ENCODE measurements around the gene NDUFV1. TPM values are rescaled to one million over a fixed set of nuclear protein-coding genes. Genes with fewer than 3 reads are reported as not detected.
A peak's percentile ranks its signal among the peaks of the same experiment; 100 is the strongest.
"Not testable (repeated sequence)": the region's sequence is repeated elsewhere in the genome, so short reads cannot be mapped to it uniquely, and the experiment has no call there.

The NDUFV1 gene
- total RNA-seq, 4 donors from 2014 or later, result 154 to 249 (median 180) TPM

- no peak for ATAC-seq
- Histone ChIP-seq H3K9me3 (no peaks in the 10 kb centered on the region), H3K4me3 (no peak overlapping the region), H3K27me3 (no peaks in the 10 kb centered on the region), H3K4me1 (peaks cover 0 to 34% (median 7%) of the 10 kb centered on the region in 3 donors), H3K27ac (peak overlapping the region in 1 of 4 donors; percentile 96), H3K36me3 (peaks cover 0 to 53% of the 10 kb centered on the region in 2 donors)
- TF ChIP-seq POLR2A (IDR thresholded peaks at IDR 0.05) (no peak), CTCF (IDR thresholded peaks at IDR 0.05) (no peak), EP300 (IDR thresholded peaks at IDR 0.05) (no peak), POLR2AphosphoS5 (IDR thresholded peaks at IDR 0.05) (no peak)
- WGBS, 2 donors (ENCODE audit: low coverage in 1 of 2), result 47 to 90% methylated on average over 2 to 3 of the region's 5 CpGs
These were observed 20.0 kb upstream of the NDUFV1 start for GRCh38 chr11:67586568-67587250.

GRCh38 chr11:67588136-67588503 lies 18.6 kb upstream of the NDUFV1 start:
- H3K36me3 ChIP-seq, result peaks cover 0 to 53% of the 10 kb centered on the region in 2 donors
- no peaks in the 10 kb centered on the region for H3K9me3 ChIP-seq
- H3K27ac ChIP-seq, result no peak overlapping the region
- TF ChIP-seq POLR2A (IDR thresholded peaks at IDR 0.05), result no peak
- no peak for TF ChIP-seq EP300 (IDR thresholded peaks at IDR 0.05)
- no peak for TF ChIP-seq POLR2AphosphoS5 (IDR thresholded peaks at IDR 0.05)
- TF ChIP-seq CTCF (IDR thresholded peaks at IDR 0.05), result no peak
- H3K4me3 ChIP-seq, result no peak overlapping the region
- peaks cover 0 to 24% (median 7%) of the 10 kb centered on the region in 3 donors for H3K4me1 ChIP-seq
- no peak for ATAC-seq
- no peaks in the 10 kb centered on the region for H3K27me3 ChIP-seq
- 100% methylated on average over 1 of the region's 1 CpG for WGBS, 2 donors (ENCODE audit: low coverage in 1 of 2)

- peaks cover 0 to 53% of the 10 kb centered on the region in 2 donors for H3K36me3 ChIP-seq
- H3K9me3 ChIP-seq, H3K4me3 ChIP-seq, ATAC-seq, H3K27ac ChIP-seq, H3K27me3 ChIP-seq: not testable (repeated sequence)
- WGBS, 2 donors (ENCODE audit: low coverage in 1 of 2), result 52 to 66% methylated on average over 6 to 7 of the region's 11 CpGs
- H3K4me1 ChIP-seq, result peaks cover 0 to 24% (median 7%) of the 10 kb centered on the region in 3 donors
These were observed 17.8 kb upstream of the NDUFV1 start for GRCh38 chr11:67588899-67589415.

GRCh38 chr11:67592880-67593564 lies 13.7 kb upstream of the NDUFV1 start:
- ATAC-seq, result no peak

GRCh38 chr11:67593565-67593905 lies 13.2 kb upstream of the NDUFV1 start:
- H3K9me3 ChIP-seq, result no peaks in the 10 kb centered on the region
- no CpG with 5 or more reads among the region's 3 CpGs for WGBS, 2 donors (ENCODE audit: low coverage in 1 of 2)
- TF ChIP-seq POLR2A (IDR thresholded peaks at IDR 0.05), result no peak
- H3K27ac ChIP-seq, result no peak overlapping the region
- no peak for ATAC-seq
- no peaks in the 10 kb centered on the region for H3K4me1 ChIP-seq
- no peaks in the 10 kb centered on the region for H3K27me3 ChIP-seq
- H3K4me3 ChIP-seq, result no peak overlapping the region
- peaks cover 0 to 12% of the 10 kb centered on the region in 2 donors for H3K36me3 ChIP-seq

More at GRCh38 chr11:67592880-67593564, 13.7 kb upstream of the NDUFV1 start:
- WGBS, 2 donors (ENCODE audit: low coverage in 1 of 2), result 67 to 80% methylated on average over 4 of the region's 12 CpGs
- Histone ChIP-seq H3K27ac (no peak overlapping the region), H3K4me3 (no peak overlapping the region), H3K36me3 (peaks cover 0 to 17% of the 10 kb centered on the region in 2 donors), H3K9me3 (no peaks in the 10 kb centered on the region), H3K27me3 (no peaks in the 10 kb centered on the region), H3K4me1 (no peaks in the 10 kb centered on the region)
- TF ChIP-seq EP300 (IDR thresholded peaks at IDR 0.05) (no peak), CTCF (IDR thresholded peaks at IDR 0.05) (no peak), POLR2AphosphoS5 (IDR thresholded peaks at IDR 0.05) (no peak), POLR2A (IDR thresholded peaks at IDR 0.05) (no peak)

- ATAC-seq, result no peak
- no peak overlapping the region for H3K27ac ChIP-seq
- H3K36me3 ChIP-seq, result peaks cover 0 to 2% of the 10 kb centered on the region in 2 donors
- H3K4me3 ChIP-seq, result no peak overlapping the region
- no peaks in the 10 kb centered on the region for H3K9me3 ChIP-seq
- H3K27me3 ChIP-seq, result no peaks in the 10 kb centered on the region
- no peaks in the 10 kb centered on the region for H3K4me1 ChIP-seq
- 58 to 67% methylated on average over 2 to 3 of the region's 3 CpGs for WGBS, 2 donors (ENCODE audit: low coverage in 1 of 2)
- TF ChIP-seq POLR2A (IDR thresholded peaks at IDR 0.05) (no peak), POLR2AphosphoS5 (IDR thresholded peaks at IDR 0.05) (no peak), CTCF (IDR thresholded peaks at IDR 0.05) (no peak), EP300 (IDR thresholded peaks at IDR 0.05) (no peak)
These were observed 12.3 kb upstream of the NDUFV1 start for GRCh38 chr11:67594480-67594879.

Measured in gastroesophageal sphincter (tissue), 4 donors.